Mesenchymal stem cell (in vitro differentiated cells and primary cell): ENCODE data around the gene IGSF21.

ENCODE experiments used
- DNase-seq: peaks from one replicate; pipeline ENCODE4 v3.0.0-alpha.2; 2013
- H2AFZ ChIP-seq: one replicate; pipeline ENCODE4 v1.6.1; 2013; ENCODE audit warnings: low read depth, mild to moderate bottlenecking, control low read depth, inconsistent platforms, low read length, moderate library complexity
- H2AK5ac ChIP-seq: 2 replicates; pipeline ENCODE4 v1.6.1; 2013; ENCODE audit warnings: low read length, moderate library complexity, mild to moderate bottlenecking, inconsistent platforms; ENCODE audit not compliant: severe bottlenecking
- H2BK120ac ChIP-seq: one replicate; pipeline ENCODE4 v1.6.1; 2013; ENCODE audit warnings: low read depth, mild to moderate bottlenecking, inconsistent platforms, low read length, moderate library complexity
- H2BK12ac ChIP-seq, 2 experiments: one replicate each; pipeline ENCODE4 v1.6.1; 2013; ENCODE audit warnings: inconsistent platforms in 2 of 2, low read length in 2 of 2, mild to moderate bottlenecking in 2 of 2, moderate library complexity in 2 of 2, control low read depth in 1 of 2
- H2BK15ac ChIP-seq: one replicate; pipeline ENCODE4 v1.6.1; 2013; ENCODE audit warnings: mild to moderate bottlenecking, low read depth, inconsistent platforms; ENCODE audit not compliant: poor library complexity, severe bottlenecking
- H2BK5ac ChIP-seq: 2 replicates; pipeline ENCODE4 v1.6.1; 2013; ENCODE audit warnings: low read depth, mild to moderate bottlenecking, low read length, control low read depth, inconsistent platforms; ENCODE audit not compliant: poor library complexity, severe bottlenecking
- H3K14ac ChIP-seq, 2 experiments: one replicate each; pipeline ENCODE4 v1.6.1; 2013; ENCODE audit warnings: inconsistent platforms in 2 of 2, low read length in 2 of 2, control low read depth in 1 of 2, mild to moderate bottlenecking in 1 of 2, moderate library complexity in 1 of 2
- H3K18ac ChIP-seq, 2 experiments: one replicate each; pipeline ENCODE4 v1.6.1; 2013; ENCODE audit warnings: inconsistent platforms in 2 of 2, low read length in 2 of 2, control low read depth in 1 of 2, low read depth in 1 of 2, mild to moderate bottlenecking in 1 of 2
- H3K23ac ChIP-seq, 2 experiments: one replicate each; pipeline ENCODE4 v1.6.1; 2013; ENCODE audit warnings: inconsistent platforms in 2 of 2, low read length in 2 of 2, mild to moderate bottlenecking in 2 of 2, moderate library complexity in 2 of 2, control low read depth in 1 of 2
- H3K27ac ChIP-seq: 2 replicates; pipeline ENCODE4 v1.5.1; 2013; ENCODE audit warnings: mild to moderate bottlenecking, moderate library complexity, low read length, control low read depth, inconsistent platforms; ENCODE audit not compliant: poor library complexity, severe bottlenecking
- H3K27me3 ChIP-seq, 2 experiments: 2 replicates each; pipeline versions ENCODE4 v1.6.1 to v1.7.0; 2013; ENCODE audit warnings: low read length in 2 of 2, mild to moderate bottlenecking in 2 of 2, moderate library complexity in 2 of 2, control low read depth in 1 of 2, inconsistent platforms in 1 of 2; ENCODE audit not compliant: control insufficient read depth in 1 of 2, insufficient read depth in 1 of 2
- H3K36me3 ChIP-seq, 2 experiments: 2 replicates each; pipeline versions ENCODE4 v1.6.1 to v1.7.0; 2013; ENCODE audit warnings: low read length in 2 of 2, control low read depth in 1 of 2, inconsistent platforms in 1 of 2, low read depth in 1 of 2, mild to moderate bottlenecking in 1 of 2; ENCODE audit not compliant: insufficient read depth in 2 of 2, control insufficient read depth in 1 of 2
- H3K4ac ChIP-seq, 2 experiments: one replicate each; pipeline ENCODE4 v1.6.1; 2013; ENCODE audit warnings: inconsistent platforms in 2 of 2, low read length in 2 of 2, mild to moderate bottlenecking in 2 of 2, moderate library complexity in 2 of 2, control low read depth in 1 of 2, low read depth in 1 of 2
- H3K4me1 ChIP-seq: 2 replicates; pipeline ENCODE4 v1.6.1; 2013; ENCODE audit warnings: low read depth, low read length, control low read depth; ENCODE audit not compliant: control insufficient read depth, insufficient read depth
- H3K4me2 ChIP-seq: 2 replicates; pipeline ENCODE4 v1.6.1; 2013; ENCODE audit warnings: low read length, mild to moderate bottlenecking, inconsistent platforms; ENCODE audit not compliant: poor library complexity, severe bottlenecking
- H3K4me3 ChIP-seq, 2 experiments: 2 replicates each; pipeline versions ENCODE4 v1.5.1 to v1.7.0; 2013; ENCODE audit warnings: low read length in 2 of 2, mild to moderate bottlenecking in 2 of 2, control low read depth in 1 of 2, low read depth in 1 of 2; ENCODE audit not compliant: insufficient read depth in 1 of 2
- H3K79me1 ChIP-seq: replicated peaks from 2 replicates; pipeline ENCODE4 v1.6.1; 2013; ENCODE audit warnings: mild to moderate bottlenecking, control low read depth, low read length, inconsistent platforms; ENCODE audit not compliant: poor library complexity, severe bottlenecking
- H3K9ac ChIP-seq: 2 replicates; pipeline ENCODE4 v1.7.0; 2013; ENCODE audit warnings: mild to moderate bottlenecking, low read length, moderate library complexity
- H3K9me3 ChIP-seq: 2 replicates; pipeline ENCODE4 v1.7.0; 2013; ENCODE audit warnings: mild to moderate bottlenecking, low read length; ENCODE audit not compliant: control insufficient read depth
- H4K8ac ChIP-seq: one replicate; pipeline ENCODE4 v1.6.1; 2013; ENCODE audit warnings: inconsistent platforms, mild to moderate bottlenecking, low read length, moderate library complexity
- H4K91ac ChIP-seq: one replicate; pipeline ENCODE4 v1.6.1; 2013; ENCODE audit warnings: mild to moderate bottlenecking, low read length, inconsistent platforms
- WGBS: methylation state at CpG from one replicate; pipeline ENCODE4 v1.1.7; 2013; ENCODE audit warnings: mixed read lengths; 5-methylcytosine and 5-hydroxymethylcytosine counted together

Gene IGSF21

DNA sequence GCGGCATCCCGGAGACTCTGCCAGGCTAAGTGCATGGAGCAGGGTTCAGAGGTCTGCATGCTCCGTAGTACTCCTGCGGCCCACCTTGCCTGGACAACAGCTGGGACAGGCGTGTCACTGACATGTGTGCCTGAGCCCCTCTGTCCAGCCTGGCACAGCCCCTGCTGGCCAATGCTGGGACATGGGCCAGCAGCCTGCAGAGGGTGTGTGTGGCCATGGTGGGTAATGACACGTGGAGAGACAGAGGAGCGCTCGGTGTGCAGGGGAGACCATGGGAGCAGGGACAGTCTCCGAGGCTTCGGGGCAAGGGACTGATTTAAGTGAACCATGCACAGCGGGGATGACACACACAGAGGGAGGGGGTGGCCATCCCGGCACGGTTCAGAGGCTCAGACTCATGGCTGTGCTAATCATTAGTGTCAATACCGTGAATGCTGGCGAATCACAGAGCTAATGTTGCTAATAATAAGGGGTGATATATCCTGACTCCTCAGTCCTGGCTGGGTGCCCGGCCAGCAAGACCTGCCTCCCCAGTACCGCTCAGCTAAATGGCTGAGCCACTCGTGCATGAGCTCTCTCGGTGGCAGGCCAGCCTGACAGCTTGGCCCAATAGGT, 41.5 kb downstream of the IGSF21 start:
- Histone ChIP-seq H3K4me2 (no peak overlapping the region), H3K27ac (no peak overlapping the region), H2BK15ac (no peak overlapping the region)

DNA sequence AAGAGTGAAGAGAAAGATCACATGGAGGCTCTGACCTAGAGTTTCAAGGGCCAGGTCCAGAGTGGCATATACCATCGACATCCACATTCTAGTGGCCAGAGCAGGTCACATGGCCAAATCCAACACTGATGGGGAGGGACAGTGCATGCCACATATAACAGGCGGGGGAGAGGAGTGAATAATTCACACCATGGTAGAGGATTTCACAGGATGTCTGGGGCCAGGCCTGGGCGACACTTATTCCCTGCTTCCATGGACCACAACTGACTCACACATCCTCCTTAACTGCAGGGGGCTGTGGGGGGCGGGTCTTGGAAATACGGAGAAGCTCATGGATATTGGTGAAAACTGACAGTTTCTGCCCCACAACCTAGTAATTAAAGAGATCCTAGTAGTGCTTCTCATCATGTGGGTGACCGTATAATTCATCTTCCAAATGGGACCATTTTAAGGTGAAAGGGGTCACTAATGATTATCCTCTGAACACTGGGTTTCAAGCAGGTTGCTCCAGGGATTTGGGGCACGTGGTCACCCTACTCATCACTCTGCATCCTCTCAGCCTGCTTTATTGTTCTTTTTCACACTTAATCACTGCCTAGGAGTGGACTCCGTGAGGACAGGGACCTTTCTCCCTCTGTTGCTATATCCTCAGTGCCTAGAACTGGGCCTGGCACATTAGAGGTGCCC, 44.0 kb downstream of the IGSF21 start:
- Histone ChIP-seq H3K14ac (no peak overlapping the region), H3K27me3 (peaks cover 0 to 57% of the 10 kb centered on the region in 2 experiments), H4K91ac (no peak overlapping the region), H3K79me1 (no peaks in the 10 kb centered on the region), H3K27ac (no peak overlapping the region), H2BK5ac (no peak overlapping the region), H3K36me3 (no peaks in the 10 kb centered on the region), H3K4me2 (no peak overlapping the region), H2BK12ac (no peak overlapping the region), H3K4me1 (no peaks in the 10 kb centered on the region), H3K18ac (no peak overlapping the region), H4K8ac (no peak overlapping the region), H2AFZ (no peak overlapping the region), H3K9me3 (no peaks in the 10 kb centered on the region), H2BK15ac (no peak overlapping the region), H3K9ac (no peak overlapping the region), H3K4me3 (no peak overlapping the region), H3K4ac (no peak overlapping the region), H3K23ac (no peak overlapping the region), H2AK5ac (no peak overlapping the region), H2BK120ac (no peak overlapping the region)
- 53% methylated on average over 6 of the region's 8 CpGs for WGBS
- DNase-seq = no peak

More for the DNA sequence above, 41.5 kb downstream of the IGSF21 start:
- H4K91ac ChIP-seq = no peak overlapping the region
- H2BK12ac ChIP-seq = no peak overlapping the region
- H4K8ac ChIP-seq = no peak overlapping the region
- no peaks in the 10 kb centered on the region for H3K4me1 ChIP-seq
- no peak overlapping the region for H2BK120ac ChIP-seq
- 76% methylated on average over 19 of the region's 19 CpGs for WGBS
- H3K18ac ChIP-seq = no peak overlapping the region
- no peaks in the 10 kb centered on the region for H3K79me1 ChIP-seq
- no peak for DNase-seq
- H2AFZ ChIP-seq = no peak overlapping the region
- peaks cover 0 to 35% of the 10 kb centered on the region in 2 experiments for H3K27me3 ChIP-seq
- no peak overlapping the region for H3K4me3 ChIP-seq
- H3K9me3 ChIP-seq = no peaks in the 10 kb centered on the region
- H3K23ac ChIP-seq = no peak overlapping the region
- H2BK5ac ChIP-seq = no peak overlapping the region
- H3K36me3 ChIP-seq = no peaks in the 10 kb centered on the region
- no peak overlapping the region for H3K4ac ChIP-seq
- H3K9ac ChIP-seq = no peak overlapping the region
- H2AK5ac ChIP-seq = no peak overlapping the region
- H3K14ac ChIP-seq = no peak overlapping the region

DNA sequence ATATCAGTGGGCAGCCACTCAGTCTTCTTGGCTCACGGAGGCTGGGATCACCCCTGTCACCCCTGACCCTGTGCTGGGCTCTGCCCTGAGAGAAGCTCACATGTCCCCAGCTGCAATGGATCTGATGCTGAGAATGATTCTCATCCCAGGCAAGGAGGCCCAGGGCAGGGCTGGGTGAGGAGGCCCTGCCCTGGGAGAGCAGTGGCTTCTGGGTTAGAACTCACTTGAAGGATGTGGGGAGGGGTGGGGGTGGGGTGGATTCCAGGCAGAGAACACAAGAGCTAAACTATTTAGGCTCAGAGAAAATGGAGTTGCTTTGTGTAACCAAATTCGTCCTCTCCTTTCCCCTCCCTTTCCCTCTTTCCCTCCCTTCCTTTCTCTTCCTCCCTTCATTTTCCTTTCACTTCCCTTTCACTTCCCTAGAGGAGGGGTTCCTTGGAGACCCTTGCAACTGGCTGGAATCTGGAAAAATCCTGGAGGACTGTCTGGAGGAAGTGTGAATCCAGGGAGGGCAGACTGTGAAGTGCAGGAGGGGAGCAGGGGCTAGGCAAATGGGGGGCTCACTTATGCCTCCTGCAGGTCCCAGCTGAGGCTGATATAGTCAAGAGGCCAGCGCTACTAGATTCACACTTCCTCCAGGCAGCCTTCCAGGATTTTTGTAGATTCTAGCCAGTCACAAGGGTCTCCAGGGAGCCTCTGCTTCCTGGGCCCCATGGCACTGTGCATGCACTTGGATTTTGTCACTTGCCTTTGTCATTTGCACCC, 47.0 kb downstream of the IGSF21 start:
- Histone ChIP-seq H2AFZ (no peak overlapping the region), H3K27me3 (peaks cover 0 to 78% of the 10 kb centered on the region in 2 experiments), H3K9ac (no peak overlapping the region), H4K8ac (no peak overlapping the region), H3K4ac (no peak overlapping the region), H3K27ac (no peak overlapping the region), H3K14ac (no peak overlapping the region), H3K4me1 (no peaks in the 10 kb centered on the region), H4K91ac (no peak overlapping the region), H2BK12ac (no peak overlapping the region), H3K79me1 (no peaks in the 10 kb centered on the region), H2BK120ac (no peak overlapping the region), H3K9me3 (no peaks in the 10 kb centered on the region), H2BK5ac (no peak overlapping the region), H2AK5ac (no peak overlapping the region), H2BK15ac (no peak overlapping the region), H3K23ac (no peak overlapping the region), H3K36me3 (no peaks in the 10 kb centered on the region), H3K4me3 (no peak overlapping the region), H3K18ac (no peak overlapping the region), H3K4me2 (no peak overlapping the region)
- DNase-seq = no peak
- WGBS = 52% methylated on average over 3 of the region's 3 CpGs

DNA sequence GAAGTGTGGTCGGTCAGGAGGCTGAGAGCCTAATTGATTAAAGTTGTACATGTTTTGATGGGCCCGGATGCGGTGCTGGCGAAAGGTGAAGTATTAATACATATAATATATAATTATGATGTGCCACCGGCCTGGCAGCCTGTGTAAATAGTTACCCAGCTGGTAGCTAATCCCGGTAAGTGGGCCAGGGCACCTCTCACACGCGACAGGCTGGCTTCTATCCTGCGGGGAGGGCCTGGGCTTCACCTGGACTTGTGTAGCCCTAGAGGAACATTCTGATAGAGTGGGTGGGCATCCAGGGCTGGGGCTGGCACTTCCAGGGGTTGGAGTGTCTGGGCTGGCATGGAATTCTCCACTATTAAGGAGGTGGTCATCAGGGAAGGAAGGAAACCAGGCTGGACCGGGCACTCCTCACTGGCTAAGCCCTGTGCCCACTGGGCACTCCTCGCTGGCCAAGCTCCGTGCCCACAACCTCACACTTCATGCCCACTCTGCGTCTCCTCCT, 48.3 kb downstream of the IGSF21 start:
- Histone ChIP-seq H3K4me3 (no peak overlapping the region), H3K23ac (no peak overlapping the region), H3K9ac (no peak overlapping the region), H3K18ac (no peak overlapping the region), H2AK5ac (no peak overlapping the region), H4K8ac (no peak overlapping the region), H2BK15ac (no peak overlapping the region), H3K36me3 (no peaks in the 10 kb centered on the region), H2BK5ac (no peak overlapping the region), H4K91ac (no peak overlapping the region), H3K9me3 (no peaks in the 10 kb centered on the region), H2BK120ac (no peak overlapping the region), H2AFZ (no peak overlapping the region), H3K14ac (no peak overlapping the region), H3K79me1 (no peaks in the 10 kb centered on the region), H2BK12ac (no peak overlapping the region), H3K27me3 (peaks cover 0 to 85% of the 10 kb centered on the region in 2 experiments), H3K4ac (no peak overlapping the region), H3K4me1 (no peaks in the 10 kb centered on the region), H3K4me2 (no peak overlapping the region), H3K27ac (no peak overlapping the region)
- DNase-seq = no peak
- 84% methylated on average over 9 of the region's 13 CpGs for WGBS
